B cell (primary cell): Measurements from ENCODE around the gene KLHL30. TPM values are rescaled to one million over a fixed set of nuclear protein-coding genes. Genes with fewer than 3 reads are reported as not detected.

Source experiments
- ATAC-seq: fragments of 200-7000 bp; cut with Tn5 transposase; one replicate; pipeline ENCODE4 v1.10.0; 2021; ENCODE audit warnings: low read depth, mild to moderate bottlenecking, moderate number of reproducible peaks, moderate library complexity
- CTCF ChIA-PET: fragments of 350-600 bp; sonication (Branson Sonifier 250); formaldehyde crosslinking; loops from one replicate; lab custom pipeline; 2021; ENCODE audit warnings: antibody characterized with exemption, inconsistent platforms; lab: Charles Lee
- POLR2A ChIA-PET: fragments of 350-600 bp; sonication (Branson Sonifier 250); formaldehyde crosslinking; loops from one replicate; lab custom pipeline; 2021; ENCODE audit warnings: antibody characterized with exemption; lab: Charles Lee
- DNase-seq: peaks from one replicate; pipeline ENCODE4 v3.0.0; 2013
- H2AFZ ChIP-seq: 2 replicates; pipeline ENCODE4 v1.6.1; 2012; ENCODE audit warnings: mild to moderate bottlenecking, low read depth, low read length; ENCODE audit not compliant: insufficient read depth, poor library complexity, severe bottlenecking
- H3K27ac ChIP-seq, 2 donors: 1 replicate in 1 of 2; 2 replicates in 1 of 2; pipeline ENCODE4 v1.5.1; 2012 to 2013; ENCODE audit warnings: low read length in 2 of 2, mild to moderate bottlenecking in 2 of 2, moderate library complexity in 1 of 2
- H3K27me3 ChIP-seq, 4 experiments: fragments of 200-600 bp in 1 of 4; sonication (generic) in 1 of 4; replicated peaks in 1 of 4; 1 replicate in 2 of 4; 2 replicates in 2 of 4; pipeline versions ENCODE4 v1.6.1 to v1.7.0; 2013 to 2016; ENCODE audit warnings: low read length in 3 of 4, mild to moderate bottlenecking in 2 of 4, mixed read lengths in 1 of 4, moderate library complexity in 1 of 4; ENCODE audit not compliant: insufficient read depth in 4 of 4, control insufficient read depth in 3 of 4; ENCODE audit errors: control extremely low read depth in 1 of 4
- H3K36me3 ChIP-seq, 2 experiments: replicated peaks in 1 of 2; 1 replicate in 1 of 2; 2 replicates in 1 of 2; pipeline versions ENCODE4 v1.6.1 to v1.7.1; 2013; ENCODE audit warnings: low read length in 1 of 2; ENCODE audit not compliant: insufficient read depth in 2 of 2, control insufficient read depth in 1 of 2; ENCODE audit errors: control extremely low read depth in 1 of 2, extremely low read depth in 1 of 2
- H3K4me1 ChIP-seq, 2 donors: fragments of 200-600 bp in 1 of 2; sonication (generic) in 1 of 2; 1 replicate in 1 of 2; 2 replicates in 1 of 2; pipeline versions ENCODE4 v1.5.1 to v1.6.1; 2013 to 2017; ENCODE audit warnings: low read length in 2 of 2; ENCODE audit not compliant: control insufficient read depth in 2 of 2, insufficient read depth in 2 of 2
- H3K4me2 ChIP-seq: replicated peaks from 2 replicates; pipeline ENCODE3; 2012; ENCODE audit warnings: mild to moderate bottlenecking, low read depth, low read length; ENCODE audit not compliant: poor library complexity, severe bottlenecking
- H3K4me3 ChIP-seq, 5 experiments: fragments of 200-600 bp in 1 of 5; sonication (generic) in 1 of 5; 1 replicate in 3 of 5; 2 replicates in 2 of 5; pipeline versions ENCODE4 v1.5.1 to v1.7.0; 2011 to 2016; ENCODE audit warnings: low read length in 4 of 5, mild to moderate bottlenecking in 4 of 5, low read depth in 2 of 5, control low read depth in 1 of 5, moderate library complexity in 1 of 5; ENCODE audit not compliant: insufficient read depth in 1 of 5; ENCODE audit errors: control extremely low read depth in 1 of 5, extremely low read depth in 1 of 5
- H3K79me2 ChIP-seq: fragments of 200-600 bp; sonication (generic); one replicate; pipeline ENCODE4 v1.6.0; 2016; ENCODE audit warnings: low read length; ENCODE audit not compliant: control insufficient read depth, insufficient read depth
- H3K9ac ChIP-seq: fragments of 200-600 bp; sonication (generic); 2 replicates; pipeline ENCODE4 v1.6.1; 2017; ENCODE audit warnings: mild to moderate bottlenecking, low read length, moderate library complexity
- H3K9me3 ChIP-seq, 3 donors: one replicate each; pipeline versions ENCODE4 v1.6.1 to v1.7.1; 2013; ENCODE audit warnings: low read length in 2 of 3; ENCODE audit not compliant: control insufficient read depth in 2 of 3, insufficient read depth in 1 of 3; ENCODE audit errors: control extremely low read depth in 1 of 3
- H4K20me1 ChIP-seq: 2 replicates; pipeline ENCODE4 v1.6.0; 2012; ENCODE audit warnings: mild to moderate bottlenecking, low read length; ENCODE audit not compliant: insufficient read depth, control insufficient read depth, poor library complexity, severe bottlenecking
- H3K27ac Mint-ChIP-seq: one replicate; pipeline ENCODE4 v1.8.0; 2021; ENCODE audit warnings: mixed read lengths
- H3K27me3 Mint-ChIP-seq: one replicate; pipeline ENCODE4 v1.8.0; 2021; ENCODE audit warnings: mixed read lengths
- H3K4me1 Mint-ChIP-seq: one replicate; pipeline ENCODE4 v1.8.0; 2021; ENCODE audit warnings: mixed read lengths
- H3K4me3 Mint-ChIP-seq: one replicate; pipeline ENCODE4 v1.8.0; 2021; ENCODE audit warnings: mixed read lengths
- H3K9me3 Mint-ChIP-seq: one replicate; pipeline ENCODE4 v1.8.0; 2022; ENCODE audit warnings: mixed read lengths; ENCODE audit not compliant: insufficient read depth
- EZH2 ChIP-seq: IDR thresholded peaks from 2 replicates; pipeline ENCODE4 v1.6.1; 2012; ENCODE audit warnings: borderline replicate concordance, low read depth, mild to moderate bottlenecking, moderate library complexity, low read length; ENCODE audit not compliant: insufficient read depth, poor library complexity, severe bottlenecking
- WGBS: methylation state at CpG from one replicate; pipeline ENCODE4 v1.1.5; 2013; ENCODE audit warnings: missing lambda C conversion rate; ENCODE audit not compliant: insufficient coverage; 5-methylcytosine and 5-hydroxymethylcytosine counted together
- intact Hi-C: fragments of 100-400 bp; cut with micrococcal nuclease; formaldehyde crosslinking; loops from one replicate; pipeline ENCODE4 v1.10.0; 2022
- polyA plus RNA-seq: library from polyadenylated mRNA; depleted of rRNA; stranded (reverse); fragments of >200 nt; gene quantifications from 2 replicates; pipeline ENCODE4 v1.2.3, GENCODE V29; 2012
- total RNA-seq, 2 donors: library from RNA; stranded (reverse); fragments of 120-200 nt in 1 of 2; gene quantifications; 1 replicate in 1 of 2; 2 replicates in 1 of 2; pipeline versions ENCODE4 v1.2.3 to v1.2.4, GENCODE V29; 2013 to 2022
- TF ChIP-seq, protein P1 (sequence below): fragments of 200-600 bp; IDR thresholded peaks from one replicate; pipeline ENCODE4 v1.8.0; 2022; ENCODE audit warnings: antibody characterized with exemption, mild to moderate bottlenecking

Gene KLHL30
- total and polyA plus RNA-seq, 2 donors (not counting 1 experiment from before 2014, with no cell fraction given): not detected

- WGBS: 34% methylated on average over 14 of the region's 15 CpGs
- Histone ChIP-seq H3K79me2 (no peaks in the 10 kb centered on the region), H3K27ac (no peak overlapping the region), H3K9me3 (peaks cover 0 to 9% (median 0%) of the 10 kb centered on the region in 3 donors), H4K20me1 (no peaks in the 10 kb centered on the region), H3K4me3 (no peak overlapping the region), H3K4me2 (no peak overlapping the region), H3K27me3 (peaks cover 0 to 8% (median 0%) of the 10 kb centered on the region in 4 experiments), H3K9ac (no peak overlapping the region), H2AFZ (no peak overlapping the region), H3K4me1 (peaks cover 4 to 8% of the 10 kb centered on the region in 2 donors), H3K36me3 (no peaks in the 10 kb centered on the region)
- Mint-ChIP-seq H3K27ac (no peak overlapping the region), H3K9me3 (no peaks in the 10 kb centered on the region), H3K4me3 (no peak overlapping the region), H3K4me1 (peaks cover 4% of the 10 kb centered on the region), H3K27me3 (peaks cover 6% of the 10 kb centered on the region)
- no peak for DNase-seq
- ChIA-PET CTCF (no interaction called here), POLR2A (no interaction called here)
- no peak for TF ChIP-seq EZH2
- TF ChIP-seq, protein P1, sequence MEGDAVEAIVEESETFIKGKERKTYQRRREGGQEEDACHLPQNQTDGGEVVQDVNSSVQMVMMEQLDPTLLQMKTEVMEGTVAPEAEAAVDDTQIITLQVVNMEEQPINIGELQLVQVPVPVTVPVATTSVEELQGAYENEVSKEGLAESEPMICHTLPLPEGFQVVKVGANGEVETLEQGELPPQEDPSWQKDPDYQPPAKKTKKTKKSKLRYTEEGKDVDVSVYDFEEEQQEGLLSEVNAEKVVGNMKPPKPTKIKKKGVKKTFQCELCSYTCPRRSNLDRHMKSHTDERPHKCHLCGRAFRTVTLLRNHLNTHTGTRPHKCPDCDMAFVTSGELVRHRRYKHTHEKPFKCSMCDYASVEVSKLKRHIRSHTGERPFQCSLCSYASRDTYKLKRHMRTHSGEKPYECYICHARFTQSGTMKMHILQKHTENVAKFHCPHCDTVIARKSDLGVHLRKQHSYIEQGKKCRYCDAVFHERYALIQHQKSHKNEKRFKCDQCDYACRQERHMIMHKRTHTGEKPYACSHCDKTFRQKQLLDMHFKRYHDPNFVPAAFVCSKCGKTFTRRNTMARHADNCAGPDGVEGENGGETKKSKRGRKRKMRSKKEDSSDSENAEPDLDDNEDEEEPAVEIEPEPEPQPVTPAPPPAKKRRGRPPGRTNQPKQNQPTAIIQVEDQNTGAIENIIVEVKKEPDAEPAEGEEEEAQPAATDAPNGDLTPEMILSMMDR: no peak
- peak; percentile 14 for ATAC-seq
- intact Hi-C loops: no loop called here
Measured at GRCh38 chr2:238119756-238120462, 18.6 kb upstream of the KLHL30 start.
